ENCODE data around the gene KCNN3. TPM values are rescaled to one million over a fixed set of nuclear protein-coding genes. Genes with fewer than 3 reads are reported as not detected.

KCNN3 gene
- total RNA-seq, 6 experiments from 2014 or later = not detected

DNA sequence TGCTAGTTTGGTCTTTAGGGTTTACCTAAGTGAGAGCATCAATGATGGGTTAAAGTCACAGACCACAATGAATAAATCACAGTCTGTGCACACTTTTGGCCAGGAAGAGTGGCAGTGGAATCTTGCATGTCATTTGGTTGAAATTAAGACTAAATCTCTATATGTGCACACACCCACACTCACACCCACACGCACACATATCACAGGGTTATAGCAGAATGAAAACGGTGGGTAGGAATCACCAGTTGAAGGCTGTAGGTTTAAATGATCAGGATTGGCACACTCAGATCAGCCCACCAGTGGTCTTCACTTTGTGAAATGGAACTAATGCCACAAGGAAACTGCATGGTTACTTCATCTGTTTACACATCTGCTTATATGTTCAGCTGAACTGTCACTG, 164.5 kb downstream of the KCNN3 start:
- no peaks in the 10 kb centered on the region for H3K4me1 Mint-ChIP-seq (ENCODE audit: low read depth)
- H3K27me3 Mint-ChIP-seq (ENCODE audit: insufficient read depth) = peaks cover 41% of the 10 kb centered on the region
- no peaks in the 10 kb centered on the region for H3K36me3 Mint-ChIP-seq (ENCODE audit: low read depth)
- TF ChIP-seq, protein P1, sequence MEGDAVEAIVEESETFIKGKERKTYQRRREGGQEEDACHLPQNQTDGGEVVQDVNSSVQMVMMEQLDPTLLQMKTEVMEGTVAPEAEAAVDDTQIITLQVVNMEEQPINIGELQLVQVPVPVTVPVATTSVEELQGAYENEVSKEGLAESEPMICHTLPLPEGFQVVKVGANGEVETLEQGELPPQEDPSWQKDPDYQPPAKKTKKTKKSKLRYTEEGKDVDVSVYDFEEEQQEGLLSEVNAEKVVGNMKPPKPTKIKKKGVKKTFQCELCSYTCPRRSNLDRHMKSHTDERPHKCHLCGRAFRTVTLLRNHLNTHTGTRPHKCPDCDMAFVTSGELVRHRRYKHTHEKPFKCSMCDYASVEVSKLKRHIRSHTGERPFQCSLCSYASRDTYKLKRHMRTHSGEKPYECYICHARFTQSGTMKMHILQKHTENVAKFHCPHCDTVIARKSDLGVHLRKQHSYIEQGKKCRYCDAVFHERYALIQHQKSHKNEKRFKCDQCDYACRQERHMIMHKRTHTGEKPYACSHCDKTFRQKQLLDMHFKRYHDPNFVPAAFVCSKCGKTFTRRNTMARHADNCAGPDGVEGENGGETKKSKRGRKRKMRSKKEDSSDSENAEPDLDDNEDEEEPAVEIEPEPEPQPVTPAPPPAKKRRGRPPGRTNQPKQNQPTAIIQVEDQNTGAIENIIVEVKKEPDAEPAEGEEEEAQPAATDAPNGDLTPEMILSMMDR (IDR thresholded peaks at IDR 0.05) = no peak
- H3K27ac Mint-ChIP-seq = no peak overlapping the region
- H3K4me3 Mint-ChIP-seq = no peak overlapping the region
- no peaks in the 10 kb centered on the region for H3K9me3 Mint-ChIP-seq
- no peak for DNase-seq

DNA sequence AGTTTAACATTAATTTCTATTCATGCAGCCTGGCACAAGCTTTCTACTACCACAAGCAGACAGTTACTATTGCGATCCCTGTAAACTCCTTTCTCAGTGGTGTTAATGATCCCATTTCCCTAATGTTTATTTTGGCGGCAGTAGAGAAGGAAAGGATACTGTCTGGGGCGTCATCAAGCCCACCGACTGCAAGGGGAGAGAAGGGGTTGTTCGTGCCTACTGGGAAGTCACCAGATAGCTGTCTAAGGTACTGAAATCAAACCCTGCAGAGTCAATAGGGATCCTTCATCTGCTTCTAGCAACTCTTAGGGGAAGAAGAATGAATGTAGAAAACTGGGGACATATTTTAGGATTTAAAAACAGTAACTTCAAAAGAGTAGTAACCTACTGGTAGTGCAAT, 166.9 kb downstream of the KCNN3 start:
- H3K4me3 Mint-ChIP-seq = no peak overlapping the region
- DNase-seq = no peak
- H3K9me3 Mint-ChIP-seq = no peaks in the 10 kb centered on the region
- H3K27ac Mint-ChIP-seq = no peak overlapping the region
- no peaks in the 10 kb centered on the region for H3K36me3 Mint-ChIP-seq (ENCODE audit: low read depth)
- TF ChIP-seq, protein P1 (IDR thresholded peaks at IDR 0.05) = no peak
- H3K27me3 Mint-ChIP-seq (ENCODE audit: insufficient read depth) = peaks cover 26% of the 10 kb centered on the region
- no peaks in the 10 kb centered on the region for H3K4me1 Mint-ChIP-seq (ENCODE audit: low read depth)

GRCh38 chr1:154698320-154699096, 171.6 kb downstream of the KCNN3 start:
- Mint-ChIP-seq H3K36me3 (ENCODE audit: low read depth) (no peaks in the 10 kb centered on the region), H3K27me3 (ENCODE audit: insufficient read depth) (peaks cover 33% of the 10 kb centered on the region), H3K4me3 (no peak overlapping the region), H3K4me1 (ENCODE audit: low read depth) (peaks cover 6% of the 10 kb centered on the region; the same call in 1 of the 2 replicates), H3K27ac (no peak overlapping the region), H3K9me3 (no peaks in the 10 kb centered on the region)
- TF ChIP-seq, protein P1 (IDR thresholded peaks at IDR 0.05) = no peak
- no peak for DNase-seq

- peak; percentile 1 for DNase-seq
- peaks cover 41% of the 10 kb centered on the region for H3K27me3 Mint-ChIP-seq (ENCODE audit: insufficient read depth)
- no peaks in the 10 kb centered on the region for H3K36me3 Mint-ChIP-seq (ENCODE audit: low read depth)
- H3K4me1 Mint-ChIP-seq (ENCODE audit: low read depth) = peaks cover 6% of the 10 kb centered on the region; the same call in 1 of the 2 replicates
- TF ChIP-seq, protein P1 (IDR thresholded peaks at IDR 0.05) = no peak
- H3K4me3 Mint-ChIP-seq = no peak overlapping the region
- H3K27ac Mint-ChIP-seq = no peak overlapping the region
- no peaks in the 10 kb centered on the region for H3K9me3 Mint-ChIP-seq
Measured at GRCh38 chr1:154697710-154698109, 172.4 kb downstream of the KCNN3 start.

DNA sequence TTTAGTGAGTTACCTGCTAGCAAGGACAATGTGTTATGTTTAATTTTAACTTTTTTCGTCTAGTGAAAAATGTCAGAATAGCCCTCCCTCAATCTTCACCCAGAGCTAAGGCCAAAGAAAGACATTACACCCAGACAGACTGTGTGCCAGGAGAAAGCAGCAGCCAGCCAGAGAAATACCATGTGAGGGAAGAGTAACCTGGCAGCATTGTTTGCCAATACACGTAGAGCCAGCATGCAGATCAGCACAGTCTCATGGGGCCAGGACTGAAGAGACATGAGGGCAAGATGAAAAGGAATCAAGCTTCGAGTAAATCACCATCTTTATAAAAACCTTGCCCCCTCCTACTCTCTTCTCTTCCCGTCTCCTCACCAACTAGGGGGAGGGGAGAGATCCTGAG, 173.6 kb downstream of the KCNN3 start:
- no peak for DNase-seq
- Mint-ChIP-seq H3K27me3 (ENCODE audit: insufficient read depth) (peaks cover 41% of the 10 kb centered on the region), H3K36me3 (ENCODE audit: low read depth) (no peaks in the 10 kb centered on the region), H3K27ac (no peak overlapping the region), H3K4me3 (no peak overlapping the region), H3K9me3 (no peaks in the 10 kb centered on the region), H3K4me1 (ENCODE audit: low read depth) (peaks cover 6% of the 10 kb centered on the region; the same call in 1 of the 2 replicates)
- TF ChIP-seq, protein P1 (IDR thresholded peaks at IDR 0.05) = no peak
